Stimulated activated naive CD4-positive, alpha-beta T cell treated with Interleukin-2 at 50 U/mL for 16 hours (primary cell): ENCODE data around the gene SMARCA5.
A peak's percentile ranks its signal among the peaks of the same experiment; 100 is the strongest.
"Not testable (repeated sequence)": the region's sequence is repeated elsewhere in the genome, so short reads cannot be mapped to it uniquely, and the experiment has no call there.

ENCODE experiments used
- DNase-seq: peaks from one replicate; lab custom pipeline; 2025; lab: John Stamatoyannopoulos, UW

Gene SMARCA5

GRCh38 chr4:143513314-143514168 is at the start of gene SMARCA5:
TSS of gene SMARCA5 (plus strand) at chr4:143513702. CDS start at chr4:143513925, 223 bp downstream.
- peak; percentile 97 for DNase-seq

GRCh38 chr4:143473334-143474126 is 40.0 kb upstream of the SMARCA5 start:
- DNase-seq = no peak

- DNase-seq = no peak
These were observed 36.0 kb upstream of the SMARCA5 start for GRCh38 chr4:143477487-143477886.

GRCh38 chr4:143481361-143481760 is 32.1 kb upstream of the SMARCA5 start:
- no peak for DNase-seq

- DNase-seq = no peak
These were observed 30.7 kb upstream of the SMARCA5 start for GRCh38 chr4:143482840-143483239.

GRCh38 chr4:143486314-143486713 is 27.2 kb upstream of the SMARCA5 start:
- DNase-seq = no peak

GRCh38 chr4:143488687-143489086 is 24.8 kb upstream of the SMARCA5 start:
- no peak for DNase-seq

GRCh38 chr4:143489106-143489505 is 24.4 kb upstream of the SMARCA5 start:
- no peak for DNase-seq

GRCh38 chr4:143498021-143498420 is 15.5 kb upstream of the SMARCA5 start:
- DNase-seq = no peak

- no peak for DNase-seq
These were observed 11.3 kb upstream of the SMARCA5 start for GRCh38 chr4:143502231-143502630.

GRCh38 chr4:143506031-143506430 is 7.5 kb upstream of the SMARCA5 start:
- DNase-seq = no peak

GRCh38 chr4:143511906-143512305 is 1.6 kb upstream of the SMARCA5 start:
- DNase-seq = no peak

- DNase-seq = peak; percentile 85
These were observed 556 bp upstream of the SMARCA5 start for GRCh38 chr4:143512978-143513313.

- no peak for DNase-seq
These were observed 630 bp downstream of the SMARCA5 start for GRCh38 chr4:143514169-143514495.

GRCh38 chr4:143514497-143514896 is 995 bp downstream of the SMARCA5 start:
- DNase-seq = peak; percentile 4

GRCh38 chr4:143514901-143515300 is 1.4 kb downstream of the SMARCA5 start:
- DNase-seq = no peak

GRCh38 chr4:143515905-143516304 is 2.4 kb downstream of the SMARCA5 start:
- DNase-seq = no peak

- DNase-seq = no peak
These were observed 4.3 kb downstream of the SMARCA5 start for GRCh38 chr4:143517764-143518163.

GRCh38 chr4:143524211-143524610 is 10.7 kb downstream of the SMARCA5 start:
- DNase-seq = no peak

GRCh38 chr4:143528046-143528445 is 14.5 kb downstream of the SMARCA5 start:
- not testable (repeated sequence) for DNase-seq

- DNase-seq = no peak
These were observed 17.9 kb downstream of the SMARCA5 start for GRCh38 chr4:143531380-143531779.

GRCh38 chr4:143531788-143532491 is 18.4 kb downstream of the SMARCA5 start:
- DNase-seq = no peak
